Tibial artery (tissue), 4 donors: ENCODE data around the gene PRSS50.

Experiments
- DNase-seq, 2 donors: peaks; one replicate each; pipeline ENCODE4 v3.0.0-alpha.2; 2019
- H3K27ac ChIP-seq, 2 donors: fragments of 200-600 bp; sonication (generic) in 1 of 2; 1 replicate in 1 of 2; 2 replicates in 1 of 2; pipeline ENCODE4 v1.5.1; 2018 to 2019; ENCODE audit warnings: mild to moderate bottlenecking in 1 of 2
- H3K27me3 ChIP-seq, 2 donors: fragments of 200-600 bp; sonication (generic) in 1 of 2; one replicate each; pipeline versions ENCODE4 v1.5.1 to v1.6.0; 2016 to 2019
- H3K36me3 ChIP-seq, 3 donors: fragments of 200-600 bp; sonication (generic) in 2 of 3; one replicate each; pipeline ENCODE4 v1.5.1; 2016 to 2019; ENCODE audit warnings: mild to moderate bottlenecking in 2 of 3
- H3K4me1 ChIP-seq, 4 donors: fragments of 200-600 bp; sonication (generic) in 2 of 4; 1 replicate in 3 of 4; 2 replicates in 1 of 4; pipeline ENCODE4 v1.5.1; 2016 to 2019
- H3K4me3 ChIP-seq, 2 donors: fragments of 200-600 bp; sonication (generic) in 1 of 2; 1 replicate in 1 of 2; 2 replicates in 1 of 2; pipeline ENCODE4 v1.5.1; 2018 to 2019; ENCODE audit warnings: mild to moderate bottlenecking in 2 of 2
- H3K9me3 ChIP-seq, 3 donors: fragments of 200-600 bp; sonication (generic) in 1 of 3; one replicate each; pipeline ENCODE4 v1.5.1; 2016 to 2019
- intact Hi-C: fragments of 100-400 bp; cut with DNase I; formaldehyde crosslinking; loops from one replicate; pipeline ENCODE4 v1.15.0; 2023; ENCODE audit warnings: low total_unique reads
- TF ChIP-seq, protein P1 (sequence below), 2 experiments: fragments of 200-600 bp in 1 of 2; fragments of 450-650 bp in 1 of 2; IDR thresholded peaks; one replicate each; pipeline ENCODE4 v1.5.1; 2017 to 2019; ENCODE audit warnings: antibody characterized with exemption in 2 of 2, mild to moderate bottlenecking in 1 of 2, moderate library complexity in 1 of 2

The PRSS50 gene

DNA sequence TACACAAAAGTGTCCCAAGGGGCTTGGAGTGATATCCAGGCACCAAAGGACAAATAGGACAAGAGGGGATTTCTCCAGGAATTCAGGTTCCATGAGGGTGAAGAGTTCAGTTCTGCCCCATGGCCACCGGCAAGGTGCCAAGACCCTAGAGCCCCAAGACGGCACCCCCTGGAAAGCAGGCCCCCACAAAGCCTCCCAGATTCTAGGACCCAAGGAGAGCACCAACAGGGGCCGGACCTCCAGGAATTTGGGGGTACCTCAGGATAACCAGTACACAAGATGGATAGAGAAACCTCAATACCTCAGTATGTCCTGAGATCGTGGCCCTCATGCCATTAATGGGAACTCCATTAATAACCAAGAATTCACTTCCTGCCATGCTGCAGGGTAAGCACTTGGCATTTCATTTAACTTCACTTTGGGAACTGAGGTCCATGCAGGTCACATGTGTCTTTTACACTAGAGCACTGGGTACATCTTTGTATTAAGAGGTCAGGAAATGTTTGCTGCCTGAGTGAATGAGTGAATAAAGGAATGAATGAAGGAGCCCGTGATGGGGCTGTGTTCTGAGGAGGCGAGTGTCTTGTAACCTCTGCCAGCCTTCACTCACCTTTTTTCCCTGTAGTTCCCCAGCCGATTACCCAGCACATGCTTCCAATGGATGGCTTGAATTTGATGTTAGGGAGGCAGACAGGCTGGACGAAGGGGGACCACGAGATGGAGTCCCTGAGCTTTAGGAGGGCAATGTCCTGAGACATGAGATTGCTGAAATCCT is 15.5 kb upstream of the PRSS50 start:
- no peak overlapping the region for H3K27ac ChIP-seq
- intact Hi-C loops: no loop called here
- H3K4me1 ChIP-seq: no peaks in the 10 kb centered on the region
- peaks cover 0 to 16% of the 10 kb centered on the region in 2 donors for H3K27me3 ChIP-seq
- H3K4me3 ChIP-seq: no peak overlapping the region
- no peak for DNase-seq
- H3K36me3 ChIP-seq: no peaks in the 10 kb centered on the region
- H3K9me3 ChIP-seq: no peaks in the 10 kb centered on the region
- TF ChIP-seq, protein P1, sequence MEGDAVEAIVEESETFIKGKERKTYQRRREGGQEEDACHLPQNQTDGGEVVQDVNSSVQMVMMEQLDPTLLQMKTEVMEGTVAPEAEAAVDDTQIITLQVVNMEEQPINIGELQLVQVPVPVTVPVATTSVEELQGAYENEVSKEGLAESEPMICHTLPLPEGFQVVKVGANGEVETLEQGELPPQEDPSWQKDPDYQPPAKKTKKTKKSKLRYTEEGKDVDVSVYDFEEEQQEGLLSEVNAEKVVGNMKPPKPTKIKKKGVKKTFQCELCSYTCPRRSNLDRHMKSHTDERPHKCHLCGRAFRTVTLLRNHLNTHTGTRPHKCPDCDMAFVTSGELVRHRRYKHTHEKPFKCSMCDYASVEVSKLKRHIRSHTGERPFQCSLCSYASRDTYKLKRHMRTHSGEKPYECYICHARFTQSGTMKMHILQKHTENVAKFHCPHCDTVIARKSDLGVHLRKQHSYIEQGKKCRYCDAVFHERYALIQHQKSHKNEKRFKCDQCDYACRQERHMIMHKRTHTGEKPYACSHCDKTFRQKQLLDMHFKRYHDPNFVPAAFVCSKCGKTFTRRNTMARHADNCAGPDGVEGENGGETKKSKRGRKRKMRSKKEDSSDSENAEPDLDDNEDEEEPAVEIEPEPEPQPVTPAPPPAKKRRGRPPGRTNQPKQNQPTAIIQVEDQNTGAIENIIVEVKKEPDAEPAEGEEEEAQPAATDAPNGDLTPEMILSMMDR (IDR thresholded peaks at IDR 0.05): no peak

DNA sequence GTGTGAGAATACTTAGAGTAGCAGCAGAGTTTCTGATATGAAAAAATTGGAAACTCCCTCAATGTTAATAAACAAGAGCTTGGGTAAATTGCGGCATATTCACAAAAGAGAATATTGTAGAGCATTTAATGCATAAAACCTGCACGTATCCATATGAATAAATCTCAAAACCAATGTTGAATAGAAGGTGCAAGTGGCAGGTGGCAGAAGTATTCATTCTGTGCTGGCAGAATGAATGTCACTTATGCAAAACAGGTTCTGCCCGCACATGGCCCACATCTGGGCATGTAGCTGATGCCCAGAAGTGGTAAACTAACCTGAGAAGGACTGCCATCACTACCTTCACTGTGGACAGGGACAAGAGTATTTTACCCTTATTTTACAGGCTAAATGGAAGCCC is 14.1 kb upstream of the PRSS50 start:
- DNase-seq: no peak
- peaks cover 0 to 13% of the 10 kb centered on the region in 2 donors for H3K27me3 ChIP-seq
- TF ChIP-seq, protein P1 (IDR thresholded peaks at IDR 0.05): no peak

DNA sequence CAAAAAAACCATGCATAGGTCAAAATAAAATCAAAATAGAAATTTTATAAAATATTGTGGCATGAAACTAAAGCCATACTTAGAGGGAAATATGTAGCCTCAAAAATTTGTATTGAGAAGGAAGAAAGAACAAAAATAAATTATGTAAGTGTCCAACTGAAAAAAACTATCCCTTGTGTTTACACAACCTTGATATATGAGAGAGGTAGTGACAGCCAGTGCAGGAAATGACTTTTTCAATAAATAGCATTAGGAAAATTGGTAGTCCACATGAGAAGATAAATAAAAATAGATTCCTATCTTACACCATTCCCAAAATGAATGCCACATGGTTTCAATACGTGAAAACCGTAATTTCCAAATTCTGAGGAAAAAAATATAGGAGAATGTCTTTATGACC is 13.2 kb upstream of the PRSS50 start:
- H3K27ac ChIP-seq: no peak overlapping the region
- TF ChIP-seq, protein P1 (IDR thresholded peaks at IDR 0.05): no peak
- H3K4me1 ChIP-seq: no peaks in the 10 kb centered on the region
- no peaks in the 10 kb centered on the region for H3K36me3 ChIP-seq
- H3K4me3 ChIP-seq: no peak overlapping the region
- intact Hi-C loops: no loop called here
- H3K9me3 ChIP-seq: no peaks in the 10 kb centered on the region
- H3K27me3 ChIP-seq: peaks cover 0 to 13% of the 10 kb centered on the region in 2 donors
- no peak for DNase-seq

More for the DNA sequence above, 14.1 kb upstream of the PRSS50 start:
- Histone ChIP-seq H3K9me3 (no peaks in the 10 kb centered on the region), H3K36me3 (no peaks in the 10 kb centered on the region), H3K27ac (no peak overlapping the region), H3K4me3 (no peak overlapping the region), H3K4me1 (no peaks in the 10 kb centered on the region)
- intact Hi-C loops: no loop called here

DNA sequence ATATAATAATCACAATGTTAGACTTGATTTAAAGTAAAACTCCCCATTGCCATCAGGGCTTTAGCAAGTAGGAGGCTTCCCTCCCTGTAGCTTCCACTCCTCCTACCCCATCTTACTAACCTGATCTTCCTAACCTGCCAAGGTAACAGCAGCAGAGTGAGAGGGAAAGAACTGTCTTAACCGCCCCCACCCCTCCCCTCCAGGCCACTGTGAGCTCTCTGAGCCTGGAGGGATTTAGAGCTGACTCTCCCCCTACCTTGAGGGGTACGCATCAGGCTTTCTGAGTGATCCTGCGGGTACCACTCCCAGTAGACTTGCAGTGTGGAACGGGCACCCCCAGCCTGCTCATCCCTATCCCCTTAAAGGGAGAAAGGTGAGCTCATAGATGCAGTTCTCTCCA is 11.4 kb upstream of the PRSS50 start:
- H3K9me3 ChIP-seq: no peaks in the 10 kb centered on the region
- no peaks in the 10 kb centered on the region for H3K36me3 ChIP-seq
- H3K27me3 ChIP-seq: peaks cover 0 to 10% of the 10 kb centered on the region in 2 donors
- H3K4me1 ChIP-seq: no peaks in the 10 kb centered on the region
- TF ChIP-seq, protein P1 (IDR thresholded peaks at IDR 0.05): no peak
- no peak overlapping the region for H3K4me3 ChIP-seq
- intact Hi-C loops: no loop called here
- DNase-seq: no peak
- H3K27ac ChIP-seq: no peak overlapping the region

DNA sequence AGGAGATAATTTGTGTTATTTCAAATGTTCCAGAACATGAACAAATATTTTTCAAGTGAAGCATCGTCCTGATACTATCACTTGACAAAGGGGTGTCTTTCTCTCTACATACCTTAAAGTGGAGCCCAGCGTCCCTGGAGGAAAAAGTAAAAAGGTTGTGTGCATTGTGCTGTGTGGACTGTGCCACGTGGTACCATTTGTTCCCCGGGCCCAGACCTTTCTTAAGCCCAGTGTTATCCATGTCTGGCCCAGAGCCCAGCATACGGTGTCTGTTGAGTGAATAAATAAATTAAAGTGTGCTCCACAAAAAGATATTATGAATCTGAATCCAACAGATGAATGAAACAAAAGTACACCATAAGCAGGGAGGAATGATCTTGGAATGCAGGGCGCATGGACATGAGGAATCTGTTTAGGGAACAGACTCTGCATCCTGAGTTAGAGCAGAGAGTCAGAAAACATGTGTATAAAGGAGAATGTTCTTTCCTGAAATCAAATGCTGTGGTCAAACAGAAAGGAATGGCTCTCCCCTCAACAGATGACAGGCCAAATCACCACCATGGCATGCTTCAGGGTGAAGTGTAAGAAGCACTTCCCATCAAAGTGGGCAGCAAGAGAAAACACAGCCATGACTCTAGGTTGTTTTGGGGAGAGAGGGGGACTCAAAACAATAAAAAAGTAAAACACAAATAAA is 8.1 kb upstream of the PRSS50 start:
- H3K4me1 ChIP-seq: no peaks in the 10 kb centered on the region
- peaks cover 0 to 5% of the 10 kb centered on the region in 2 donors for H3K27me3 ChIP-seq
- H3K36me3 ChIP-seq: no peaks in the 10 kb centered on the region
- TF ChIP-seq, protein P1 (IDR thresholded peaks at IDR 0.05): no peak
- H3K9me3 ChIP-seq: no peaks in the 10 kb centered on the region
- no peak for DNase-seq
- intact Hi-C loops: no loop called here
- no peak overlapping the region for H3K4me3 ChIP-seq
- no peak overlapping the region for H3K27ac ChIP-seq
